ENCODE data around the gene PJVK.
"Not testable (repeated sequence)": the region's sequence is repeated elsewhere in the genome, so short reads cannot be mapped to it uniquely, and the experiment has no call there.

Gene PJVK

GRCh38 chr2:178436662-178437061 lies 14.5 kb upstream of the PJVK start:
- no peak for DNase-seq (ENCODE audit: low spot score)

GRCh38 chr2:178441426-178441825 lies 9.8 kb upstream of the PJVK start:
- DNase-seq (ENCODE audit: low spot score), result no peak

- no peak for DNase-seq (ENCODE audit: low spot score)
These were observed 2.1 kb upstream of the PJVK start for GRCh38 chr2:178448968-178449661.

- no peak for DNase-seq (ENCODE audit: low spot score)
These were observed 1.3 kb upstream of the PJVK start for GRCh38 chr2:178449700-178450523.

- DNase-seq (ENCODE audit: low spot score), result no peak
These were observed 729 bp upstream of the PJVK start for GRCh38 chr2:178450524-178450773.

- DNase-seq (ENCODE audit: low spot score), result no peak
These were observed 1.2 kb downstream of the PJVK start for GRCh38 chr2:178452334-178452733.

- DNase-seq (ENCODE audit: low spot score), result no peak
These were observed 1.7 kb downstream of the PJVK start for GRCh38 chr2:178452870-178453269.

- no peak for DNase-seq (ENCODE audit: low spot score)
These were observed 4.8 kb downstream of the PJVK start for GRCh38 chr2:178455947-178456346.

- DNase-seq (ENCODE audit: low spot score), result no peak
These were observed 6.3 kb downstream of the PJVK start for GRCh38 chr2:178457390-178457886.

GRCh38 chr2:178469219-178469849 lies 18.2 kb downstream of the PJVK start:
- DNase-seq (ENCODE audit: low spot score), result no peak

GRCh38 chr2:178471313-178471712 lies 20.1 kb downstream of the PJVK start:
- not testable (repeated sequence) for DNase-seq (ENCODE audit: low spot score)

GRCh38 chr2:178473373-178473772 lies 22.2 kb downstream of the PJVK start:
- DNase-seq (ENCODE audit: low spot score), result no peak

- no peak for DNase-seq (ENCODE audit: low spot score)
These were observed 22.8 kb downstream of the PJVK start for GRCh38 chr2:178473931-178474330.

GRCh38 chr2:178474560-178474959 lies 23.4 kb downstream of the PJVK start:
- DNase-seq (ENCODE audit: low spot score), result no peak

GRCh38 chr2:178476477-178476876 lies 25.3 kb downstream of the PJVK start:
- DNase-seq (ENCODE audit: low spot score), result no peak

- DNase-seq (ENCODE audit: low spot score), result no peak
These were observed 26.4 kb downstream of the PJVK start for GRCh38 chr2:178477443-178478129.

GRCh38 chr2:178478130-178478438 lies 26.9 kb downstream of the PJVK start:
- DNase-seq (ENCODE audit: low spot score), result no peak

GRCh38 chr2:178478439-178479274 lies 27.5 kb downstream of the PJVK start, which contains the start of gene FKBP7:
TSS of gene FKBP7 (minus strand) at chr2:178478600. CDS start at chr2:178478499, 101 bp downstream.
- DNase-seq (ENCODE audit: low spot score), result peak; percentile 84

- DNase-seq (ENCODE audit: low spot score), result no peak
These were observed 28.1 kb downstream of the PJVK start for GRCh38 chr2:178479275-178479616.

GRCh38 chr2:178479758-178480226 lies 28.6 kb downstream of the PJVK start:
- DNase-seq (ENCODE audit: low spot score), result no peak
